22Rv1 (cell line): ENCODE data around the gene DNAJC16.

Source experiments
- CTCF ChIP-seq: fragments of 450-650 bp; IDR thresholded peaks from 2 replicates; pipeline ENCODE4 v1.5.1; 2017; ENCODE audit warnings: mild to moderate bottlenecking
- ZFX ChIP-seq: fragments of 450-650 bp; IDR thresholded peaks from 2 replicates; pipeline ENCODE4 v1.6.1; 2017; ENCODE audit warnings: antibody characterized with exemption, borderline replicate concordance

- TF ChIP-seq CTCF (no peak), ZFX (no peak)
These were observed 12.7 kb upstream of the DNAJC16 start for GRCh38 chr1:15513919-15514318.
